B cell (primary cell): ENCODE results near the gene NBEAL2.

Experiments used
- EZH2 ChIP-seq: IDR thresholded peaks from 2 replicates; pipeline ENCODE4 v1.6.1; 2012; ENCODE audit warnings: borderline replicate concordance, low read depth, mild to moderate bottlenecking, moderate library complexity, low read length; ENCODE audit not compliant: insufficient read depth, poor library complexity, severe bottlenecking
- TF ChIP-seq, protein P1 (sequence below): fragments of 200-600 bp; IDR thresholded peaks from one replicate; pipeline ENCODE4 v1.8.0; 2022; ENCODE audit warnings: antibody characterized with exemption, mild to moderate bottlenecking

DNA sequence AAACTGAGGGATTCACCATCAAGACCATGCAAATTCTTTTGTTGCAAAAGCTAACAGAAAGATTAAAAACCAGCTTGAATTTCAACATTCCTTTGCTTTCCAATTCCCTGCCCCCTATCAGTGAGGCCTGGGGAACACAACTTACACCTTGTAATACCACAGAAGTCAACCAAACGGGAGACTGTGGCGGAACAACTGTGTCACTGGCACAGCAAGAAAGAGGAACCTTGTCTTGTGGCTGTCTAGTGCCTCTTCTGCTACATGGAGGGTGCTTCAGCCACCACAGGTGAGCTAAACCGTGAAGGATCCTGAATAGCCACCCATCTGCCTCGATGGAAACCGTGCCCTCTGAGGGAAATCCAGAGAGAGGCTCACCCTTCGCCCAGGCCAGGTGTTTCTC, 14.3 kb upstream of the NBEAL2 start:
- TF ChIP-seq, protein P1, sequence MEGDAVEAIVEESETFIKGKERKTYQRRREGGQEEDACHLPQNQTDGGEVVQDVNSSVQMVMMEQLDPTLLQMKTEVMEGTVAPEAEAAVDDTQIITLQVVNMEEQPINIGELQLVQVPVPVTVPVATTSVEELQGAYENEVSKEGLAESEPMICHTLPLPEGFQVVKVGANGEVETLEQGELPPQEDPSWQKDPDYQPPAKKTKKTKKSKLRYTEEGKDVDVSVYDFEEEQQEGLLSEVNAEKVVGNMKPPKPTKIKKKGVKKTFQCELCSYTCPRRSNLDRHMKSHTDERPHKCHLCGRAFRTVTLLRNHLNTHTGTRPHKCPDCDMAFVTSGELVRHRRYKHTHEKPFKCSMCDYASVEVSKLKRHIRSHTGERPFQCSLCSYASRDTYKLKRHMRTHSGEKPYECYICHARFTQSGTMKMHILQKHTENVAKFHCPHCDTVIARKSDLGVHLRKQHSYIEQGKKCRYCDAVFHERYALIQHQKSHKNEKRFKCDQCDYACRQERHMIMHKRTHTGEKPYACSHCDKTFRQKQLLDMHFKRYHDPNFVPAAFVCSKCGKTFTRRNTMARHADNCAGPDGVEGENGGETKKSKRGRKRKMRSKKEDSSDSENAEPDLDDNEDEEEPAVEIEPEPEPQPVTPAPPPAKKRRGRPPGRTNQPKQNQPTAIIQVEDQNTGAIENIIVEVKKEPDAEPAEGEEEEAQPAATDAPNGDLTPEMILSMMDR: no peak
- TF ChIP-seq EZH2: no peak
